COLO668 (cell line): ENCODE data around the gene WDR46.

Experiments used
- DNase-seq: peaks from one replicate; lab custom pipeline; 2025; ENCODE audit not compliant: unreplicated experiment; lab: John Stamatoyannopoulos, UW

The WDR46 gene, protein sequence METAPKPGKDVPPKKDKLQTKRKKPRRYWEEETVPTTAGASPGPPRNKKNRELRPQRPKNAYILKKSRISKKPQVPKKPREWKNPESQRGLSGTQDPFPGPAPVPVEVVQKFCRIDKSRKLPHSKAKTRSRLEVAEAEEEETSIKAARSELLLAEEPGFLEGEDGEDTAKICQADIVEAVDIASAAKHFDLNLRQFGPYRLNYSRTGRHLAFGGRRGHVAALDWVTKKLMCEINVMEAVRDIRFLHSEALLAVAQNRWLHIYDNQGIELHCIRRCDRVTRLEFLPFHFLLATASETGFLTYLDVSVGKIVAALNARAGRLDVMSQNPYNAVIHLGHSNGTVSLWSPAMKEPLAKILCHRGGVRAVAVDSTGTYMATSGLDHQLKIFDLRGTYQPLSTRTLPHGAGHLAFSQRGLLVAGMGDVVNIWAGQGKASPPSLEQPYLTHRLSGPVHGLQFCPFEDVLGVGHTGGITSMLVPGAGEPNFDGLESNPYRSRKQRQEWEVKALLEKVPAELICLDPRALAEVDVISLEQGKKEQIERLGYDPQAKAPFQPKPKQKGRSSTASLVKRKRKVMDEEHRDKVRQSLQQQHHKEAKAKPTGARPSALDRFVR

DNA sequence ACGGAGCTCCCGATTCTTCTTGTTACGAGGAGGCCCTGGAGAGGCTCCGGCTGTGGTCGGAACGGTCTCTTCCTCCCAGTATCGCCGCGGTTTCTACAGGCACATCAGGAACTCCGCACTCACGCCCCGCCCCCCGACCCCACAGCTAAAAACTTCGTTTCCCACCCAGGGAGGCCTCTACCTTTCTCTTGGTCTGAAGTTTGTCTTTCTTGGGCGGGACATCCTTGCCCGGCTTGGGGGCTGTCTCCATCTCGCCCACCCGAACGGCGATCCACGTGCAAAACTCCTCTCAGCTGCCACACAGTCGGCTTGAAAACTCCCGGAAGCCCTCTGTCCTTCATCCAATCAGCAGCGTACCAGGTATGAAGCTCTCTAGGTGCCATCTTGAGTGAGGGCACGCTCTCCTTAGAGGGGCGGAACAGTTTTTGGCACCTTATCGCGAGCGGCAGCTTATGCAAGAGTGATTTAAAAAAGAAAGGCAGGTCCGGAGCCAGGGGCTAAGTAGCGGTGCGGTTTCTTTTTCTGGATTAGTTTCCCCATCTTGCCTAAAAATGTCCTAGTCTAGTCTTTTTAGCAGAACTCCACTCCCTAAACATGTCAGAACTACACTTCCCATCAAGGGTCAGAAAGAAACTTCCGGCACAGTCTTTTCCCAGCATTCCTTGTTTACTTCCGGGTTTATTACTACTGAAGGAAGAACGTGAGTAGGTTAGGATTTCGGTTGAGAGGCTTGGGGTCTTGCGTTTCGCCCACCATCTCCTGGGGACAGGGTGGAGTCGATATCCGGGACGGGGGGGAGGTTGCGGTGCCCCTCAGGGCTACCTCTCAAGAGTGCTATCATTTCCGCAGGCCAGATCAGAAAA is at the start of gene WDR46, which contains the start of gene PFDN6:
Gene WDR46 (minus strand): TSS at position 319 of the 863 bp plus-strand sequence. CDS start 69 bp downstream, at position 250.
Gene PFDN6 (plus strand): TSS at position 681 of the 863 bp plus-strand sequence. CDS start 256 bp downstream, outside the sequence.
- DNase-seq = peak; percentile 60

DNA sequence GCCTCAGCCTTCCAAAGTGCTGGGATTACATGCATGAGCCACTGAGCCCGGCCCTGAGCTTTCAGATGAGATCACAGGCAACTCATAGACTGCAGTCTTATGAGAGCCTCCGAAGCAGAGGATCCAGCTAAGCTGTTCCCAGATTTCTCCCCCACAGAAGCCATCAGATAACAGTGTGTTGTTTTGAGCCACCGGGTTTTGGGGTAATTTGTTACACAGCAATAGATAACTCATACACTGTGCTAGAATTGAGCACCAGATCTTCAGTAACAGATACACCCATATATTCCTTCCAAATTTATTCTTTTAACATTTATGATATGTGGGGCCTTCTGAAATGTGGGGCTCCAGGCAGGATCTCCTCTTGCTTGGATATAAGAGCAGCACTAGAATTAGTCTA is 47.5 kb upstream of the WDR46 start:
- DNase-seq = no peak

DNA sequence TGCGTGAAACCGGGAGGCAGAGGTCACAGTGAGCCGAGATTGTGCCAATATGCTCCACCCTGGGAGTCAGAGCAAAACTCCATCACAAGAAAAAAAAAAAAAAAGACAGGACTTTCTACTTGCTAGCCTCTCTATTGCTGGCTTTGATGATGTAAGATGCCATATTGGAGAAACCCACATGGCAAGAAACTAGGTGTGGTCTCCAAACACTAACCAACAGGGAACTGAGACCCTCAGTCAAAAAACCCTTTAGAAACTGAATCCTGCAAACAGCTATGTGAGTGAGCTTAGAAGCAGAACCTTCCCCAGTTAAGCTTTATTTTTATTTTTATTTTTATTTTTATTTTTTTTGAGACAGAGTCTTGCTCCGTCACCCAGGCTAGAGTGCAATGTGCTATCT is 46.9 kb upstream of the WDR46 start:
- DNase-seq = no peak

DNA sequence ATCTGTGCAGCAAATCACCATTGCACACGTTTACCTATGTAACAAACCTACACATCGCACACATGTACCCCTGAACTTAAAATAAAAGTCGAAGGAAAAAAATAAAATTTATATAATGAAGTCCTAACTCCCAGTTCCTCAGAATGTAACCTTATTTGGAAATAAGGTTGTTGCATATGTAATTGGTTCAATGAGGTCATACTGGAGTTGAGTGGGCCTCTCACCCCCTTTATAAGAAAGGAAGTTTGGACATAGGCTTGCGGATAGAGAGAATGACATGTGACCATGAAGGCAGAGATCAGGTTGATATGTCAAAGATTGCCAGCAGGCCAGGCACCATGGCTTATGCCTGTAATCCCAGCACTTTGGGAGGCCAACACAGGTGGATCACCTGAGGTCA is 44.6 kb upstream of the WDR46 start:
- no peak for DNase-seq

DNA sequence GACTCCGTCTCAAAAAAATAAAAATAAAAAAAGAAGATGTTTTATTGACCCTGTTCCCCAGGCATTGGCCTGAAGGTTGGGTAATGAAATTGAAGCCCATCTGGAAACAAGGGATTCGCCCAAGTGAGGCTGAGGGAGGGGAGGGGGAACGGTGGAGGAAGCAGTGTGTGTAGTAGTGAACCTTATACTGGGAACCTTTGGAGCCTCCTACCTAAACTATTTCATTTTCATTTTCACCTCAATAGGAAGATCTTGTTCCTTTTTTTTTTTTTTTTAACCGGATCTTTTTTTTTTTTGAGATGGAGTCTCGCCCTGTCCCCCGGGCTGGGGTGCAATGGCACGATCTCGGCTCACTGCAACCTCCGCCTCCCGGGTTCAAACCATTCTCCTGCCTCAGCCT is 41.7 kb upstream of the WDR46 start:
- no peak for DNase-seq

DNA sequence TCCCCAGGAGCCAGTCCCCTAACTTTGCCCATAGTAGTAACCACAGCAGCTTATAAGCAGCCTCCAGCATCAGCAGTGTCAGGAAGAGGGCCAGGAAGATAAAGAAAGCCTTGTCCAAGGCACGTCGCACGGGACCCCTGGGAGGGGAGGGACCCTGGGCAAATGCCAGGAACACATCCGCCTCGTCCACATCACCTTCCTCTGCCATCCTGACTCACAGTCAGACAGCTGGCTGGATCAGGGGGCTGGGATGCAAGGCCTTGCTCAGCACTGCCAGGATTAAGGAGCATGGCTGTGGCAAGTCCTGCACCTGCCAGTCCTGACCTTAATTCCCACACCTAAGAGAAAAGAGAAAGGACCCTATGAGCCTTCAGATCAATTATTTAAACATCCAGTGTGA is 40.0 kb upstream of the WDR46 start:
- no peak for DNase-seq

DNA sequence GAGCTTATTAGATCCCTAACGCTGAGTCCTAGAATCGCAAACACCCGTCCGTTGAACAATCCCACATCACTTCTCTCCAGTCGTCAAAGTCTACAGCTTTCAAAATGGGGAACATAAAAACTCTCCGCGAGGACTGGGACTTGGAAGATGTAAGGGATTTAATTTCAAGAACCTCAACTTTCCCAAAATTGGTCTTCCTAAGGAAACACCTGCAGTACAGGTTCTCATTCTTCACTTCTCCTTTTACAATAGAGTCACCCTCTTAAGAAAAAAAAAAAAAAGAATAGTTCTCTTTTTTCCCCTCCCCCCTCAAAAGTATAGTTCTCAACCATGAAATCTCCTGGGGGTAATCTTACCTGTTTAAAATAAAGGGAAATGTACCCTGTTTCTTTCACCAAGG is 35.1 kb upstream of the WDR46 start:
- DNase-seq = no peak

DNA sequence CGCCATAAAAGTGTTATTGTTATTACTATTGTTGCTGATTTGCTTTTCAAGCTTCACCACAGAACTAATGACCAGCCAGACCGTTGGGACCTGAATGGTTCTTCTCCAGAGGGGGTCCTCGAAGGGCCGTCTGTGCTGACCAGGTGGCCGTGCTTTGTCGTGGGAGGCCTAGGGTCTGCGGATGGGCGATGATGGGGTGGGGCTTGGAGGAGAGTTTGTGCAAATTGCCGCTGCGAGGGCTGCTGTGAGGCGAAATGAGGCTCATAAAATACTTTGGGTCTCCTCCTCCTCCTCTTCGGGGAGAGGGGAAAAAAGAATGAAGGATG is 34.5 kb upstream of the WDR46 start:
- DNase-seq = no peak

DNA sequence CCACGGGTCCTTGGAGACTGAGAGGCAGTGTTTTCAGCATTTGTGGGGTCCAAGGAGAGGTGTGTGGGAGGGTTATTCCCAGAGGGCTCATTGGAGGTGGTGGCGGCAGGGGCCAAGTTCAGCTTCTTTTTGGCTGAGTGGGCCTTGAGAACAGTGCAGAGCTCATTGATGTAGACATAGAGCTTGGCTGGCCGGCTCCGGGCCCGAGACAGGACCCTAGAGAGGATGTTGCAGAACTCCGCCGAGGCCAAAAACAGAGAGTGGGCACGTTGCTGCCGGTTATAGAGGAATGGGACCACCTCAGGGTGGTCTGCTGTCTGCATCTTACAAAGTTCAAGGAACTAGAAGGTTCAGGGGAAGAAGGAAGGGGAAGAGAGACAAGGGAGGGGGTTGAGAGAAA is 32.2 kb upstream of the WDR46 start:
- DNase-seq = no peak

DNA sequence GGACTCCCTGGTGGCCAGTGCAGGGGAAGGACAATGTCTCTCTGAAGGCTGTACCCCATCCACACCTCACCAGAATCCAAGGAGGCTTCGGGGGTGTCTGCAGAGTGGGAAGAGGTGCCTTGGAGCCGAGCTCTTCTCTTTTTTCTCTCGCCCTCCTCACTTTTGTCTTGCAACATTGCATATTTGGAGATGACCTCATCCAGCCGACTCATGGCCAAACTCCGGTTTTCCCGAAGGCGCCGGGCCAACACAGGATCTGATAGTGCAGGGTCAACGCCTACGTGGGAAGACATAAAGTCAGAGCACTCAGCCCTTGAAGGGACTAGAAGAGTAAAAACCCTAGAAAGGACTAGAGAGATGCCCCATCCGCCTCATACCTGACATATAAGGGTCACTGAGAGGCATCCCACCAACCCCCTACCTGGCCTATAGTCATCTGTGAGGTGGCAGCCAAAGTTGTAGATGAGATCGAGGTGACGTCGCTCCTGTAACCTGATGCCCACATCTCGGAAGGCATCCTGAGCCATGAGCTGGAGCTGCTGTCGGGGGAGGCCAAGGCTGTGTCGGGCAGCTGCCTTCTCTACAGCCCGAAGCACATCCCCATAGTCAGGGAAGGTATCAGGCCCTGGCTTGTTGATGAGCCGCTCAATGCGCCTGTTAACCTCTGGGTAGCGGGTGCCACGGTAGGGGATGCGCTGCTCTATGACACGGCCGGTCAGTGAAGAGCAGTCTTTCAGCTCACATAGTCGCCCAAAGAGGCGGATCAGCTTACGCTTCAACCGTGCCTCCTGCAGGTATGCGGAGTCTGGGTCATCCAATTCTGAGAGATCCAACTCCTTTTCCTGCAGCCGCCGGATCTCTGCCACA is 31.5 kb upstream of the WDR46 start:
- peak; percentile 17 for DNase-seq

DNA sequence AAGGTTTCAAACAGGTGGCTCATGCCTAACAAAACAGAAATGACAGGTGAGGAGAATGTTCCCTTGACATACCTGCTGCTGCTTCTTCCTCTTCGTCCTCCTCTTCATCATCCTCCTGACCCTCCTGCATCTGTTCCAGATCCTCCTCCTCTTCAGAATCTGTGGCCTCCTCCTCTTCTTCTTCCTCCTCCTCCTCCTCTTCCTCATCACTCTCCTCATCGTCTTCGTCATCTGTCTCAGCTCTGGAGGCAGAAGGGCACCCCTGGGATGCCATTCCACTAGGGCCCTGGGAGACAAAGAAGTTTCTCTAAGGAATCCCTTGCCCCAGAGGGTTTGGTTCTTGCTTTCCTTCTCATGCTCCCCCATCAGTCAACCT is 30.9 kb upstream of the WDR46 start:
- no peak for DNase-seq

DNA sequence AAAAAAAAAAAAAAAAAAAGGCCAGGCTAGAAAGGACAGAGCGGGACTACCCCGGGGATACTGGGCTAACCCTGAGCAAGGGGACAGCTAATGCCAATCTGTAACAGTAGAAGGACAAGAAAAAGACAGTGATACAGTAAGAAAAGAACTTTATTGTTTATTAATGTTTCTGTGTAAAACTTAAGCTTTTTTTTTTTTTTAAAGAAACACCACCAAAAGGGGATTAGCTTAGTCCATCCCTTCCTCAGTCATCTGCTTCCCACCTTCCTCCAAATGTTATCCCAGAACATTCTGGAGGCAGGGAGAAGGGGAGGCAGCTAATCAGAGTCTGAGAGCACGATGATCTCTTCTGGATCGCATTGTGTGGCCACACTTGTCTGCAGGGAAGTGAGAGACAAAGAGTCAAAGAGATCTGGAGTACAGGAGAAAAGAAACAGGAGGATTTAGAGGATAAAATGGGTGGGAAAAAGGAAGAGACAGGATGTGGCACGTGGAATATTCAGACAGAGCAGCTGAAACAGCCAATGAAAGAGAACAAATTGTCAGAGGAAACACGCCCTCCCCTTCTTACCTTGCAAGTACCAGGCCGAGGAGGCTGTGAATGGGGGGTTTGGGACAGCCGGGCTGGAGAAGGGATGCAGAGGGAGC is 29.5 kb upstream of the WDR46 start:
- no peak for DNase-seq

DNA sequence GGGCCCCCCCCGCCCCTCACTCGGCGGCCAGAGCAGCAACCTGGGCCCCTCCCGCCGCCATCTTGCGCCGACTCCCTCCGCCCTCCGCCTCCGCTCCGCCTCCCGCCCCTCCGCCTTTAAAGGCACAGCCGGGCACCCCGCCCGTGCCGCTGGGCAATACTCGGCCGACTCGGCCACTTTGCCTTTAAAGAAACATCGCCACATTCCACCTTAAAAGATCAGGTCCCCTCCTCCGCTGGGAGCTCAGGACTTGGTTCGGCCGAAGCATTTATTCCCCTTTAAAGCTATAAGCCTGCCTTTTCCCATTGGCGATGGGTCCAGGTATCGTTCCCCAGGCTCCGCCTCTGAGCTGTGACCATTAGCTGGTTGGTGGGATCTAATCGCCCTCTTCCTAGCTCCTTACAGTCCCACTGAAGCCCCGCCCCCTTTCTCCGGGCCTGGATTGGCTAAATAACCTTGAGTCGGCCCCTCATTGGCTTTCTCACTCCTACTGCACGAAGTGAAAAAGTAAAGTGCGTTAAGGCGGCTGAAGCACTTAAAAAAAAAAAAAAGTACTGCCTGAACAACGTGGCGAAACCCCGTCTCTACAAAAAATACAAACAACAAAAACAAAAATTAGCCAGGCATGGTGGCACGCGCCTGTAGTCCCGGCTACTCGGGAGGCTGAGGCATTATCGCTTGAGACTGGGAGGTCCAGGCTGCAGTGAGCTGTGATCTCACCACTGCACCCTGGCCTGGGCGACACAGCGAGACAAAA is 28.8 kb upstream of the WDR46 start, which contains the start of gene ZBTB22:
Gene ZBTB22 (minus strand): TSS at position 76 of the 757 bp plus-strand sequence. CDS start 828 bp downstream, outside the sequence.
- peak; percentile 85 for DNase-seq

DNA sequence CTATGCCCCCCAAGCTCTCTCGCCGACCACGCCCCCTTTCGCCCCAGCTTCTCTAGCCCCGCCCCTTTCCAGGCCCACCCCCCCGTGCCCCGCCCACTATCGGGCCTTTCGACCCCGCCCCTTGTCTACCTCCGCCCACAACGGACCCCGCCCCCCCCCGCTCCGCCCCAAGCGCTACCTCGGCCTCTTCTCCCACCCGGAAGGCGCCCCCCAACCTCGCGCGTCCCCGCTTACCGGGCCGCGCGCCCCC is 28.3 kb upstream of the WDR46 start:
- peak; percentile 65 for DNase-seq

DNA sequence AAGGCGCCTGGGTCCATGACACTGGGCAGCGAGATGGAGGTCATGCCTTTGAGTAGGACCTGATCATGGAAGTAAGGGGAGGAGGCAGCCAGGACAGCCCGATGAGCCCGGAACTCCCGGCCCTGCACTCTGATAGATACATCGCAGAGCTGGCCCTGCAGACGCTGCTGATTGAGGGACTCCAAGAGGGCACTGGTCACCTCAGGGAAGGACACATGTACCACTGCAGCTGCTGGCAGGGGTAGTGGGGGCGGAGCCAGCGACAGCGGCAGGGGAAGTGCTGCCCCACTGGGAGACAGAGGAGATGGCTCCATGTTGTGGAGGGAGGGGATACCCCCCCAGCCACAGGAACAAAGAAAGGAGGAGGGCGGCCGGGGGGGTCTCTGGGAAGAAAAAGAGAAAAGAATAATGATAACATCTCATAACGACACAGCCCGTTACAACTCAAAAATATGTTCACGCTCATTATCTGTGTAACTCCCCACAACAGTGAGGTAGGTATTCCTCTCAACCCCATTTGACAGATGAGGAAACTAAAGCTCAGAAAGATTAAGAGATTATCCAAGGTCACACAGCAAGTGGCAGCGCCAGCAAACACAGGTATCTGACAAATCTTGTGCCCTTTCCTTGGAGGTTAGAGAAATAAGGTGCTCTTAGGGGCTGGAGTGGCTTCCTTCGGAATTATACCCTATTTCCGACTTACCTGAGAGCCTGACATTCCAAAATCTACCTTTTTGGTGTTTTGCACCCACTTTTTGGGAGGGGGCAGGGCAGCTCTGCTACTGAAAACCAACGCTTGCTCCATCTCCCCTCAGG is 27.8 kb upstream of the WDR46 start:
- DNase-seq = no peak

DNA sequence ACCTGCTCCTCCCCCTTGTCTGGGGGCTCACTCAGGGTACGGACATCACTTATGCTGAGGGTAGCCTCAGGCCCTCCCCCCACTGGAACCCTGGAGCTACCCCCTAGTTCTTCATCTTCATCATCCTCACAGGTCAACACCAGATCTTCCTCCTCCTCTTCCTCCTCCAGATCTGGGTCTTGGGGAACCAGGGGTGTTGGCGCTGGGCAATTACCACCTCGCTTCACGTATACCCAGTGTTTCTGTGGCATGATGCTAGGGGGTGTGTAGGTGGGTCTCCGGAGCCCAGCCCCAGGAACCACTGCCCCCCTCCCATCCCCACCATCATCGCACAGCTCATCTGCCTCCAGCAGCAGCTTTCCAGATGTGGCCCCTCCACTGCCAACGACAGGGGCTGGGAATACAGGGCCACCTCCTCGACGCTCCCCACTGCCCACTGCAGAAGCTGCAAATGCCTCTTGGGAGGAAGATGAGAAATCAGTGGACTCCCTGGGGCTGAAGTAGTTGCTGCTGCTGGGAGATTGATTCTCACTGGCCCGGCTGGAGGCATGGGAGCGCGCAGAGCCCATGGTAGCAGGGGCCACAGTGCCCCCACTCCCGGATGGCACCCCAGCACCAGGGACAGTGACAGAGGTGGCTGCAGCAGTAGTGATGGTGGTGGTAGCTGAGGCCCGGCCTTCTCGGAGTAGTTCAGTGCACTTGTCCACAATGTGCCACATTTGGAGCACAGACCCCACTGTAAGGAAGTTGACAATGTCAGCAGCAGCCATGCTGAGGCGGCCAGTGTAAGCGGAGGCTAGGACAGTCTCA is 27.0 kb upstream of the WDR46 start:
- no peak for DNase-seq

DNA sequence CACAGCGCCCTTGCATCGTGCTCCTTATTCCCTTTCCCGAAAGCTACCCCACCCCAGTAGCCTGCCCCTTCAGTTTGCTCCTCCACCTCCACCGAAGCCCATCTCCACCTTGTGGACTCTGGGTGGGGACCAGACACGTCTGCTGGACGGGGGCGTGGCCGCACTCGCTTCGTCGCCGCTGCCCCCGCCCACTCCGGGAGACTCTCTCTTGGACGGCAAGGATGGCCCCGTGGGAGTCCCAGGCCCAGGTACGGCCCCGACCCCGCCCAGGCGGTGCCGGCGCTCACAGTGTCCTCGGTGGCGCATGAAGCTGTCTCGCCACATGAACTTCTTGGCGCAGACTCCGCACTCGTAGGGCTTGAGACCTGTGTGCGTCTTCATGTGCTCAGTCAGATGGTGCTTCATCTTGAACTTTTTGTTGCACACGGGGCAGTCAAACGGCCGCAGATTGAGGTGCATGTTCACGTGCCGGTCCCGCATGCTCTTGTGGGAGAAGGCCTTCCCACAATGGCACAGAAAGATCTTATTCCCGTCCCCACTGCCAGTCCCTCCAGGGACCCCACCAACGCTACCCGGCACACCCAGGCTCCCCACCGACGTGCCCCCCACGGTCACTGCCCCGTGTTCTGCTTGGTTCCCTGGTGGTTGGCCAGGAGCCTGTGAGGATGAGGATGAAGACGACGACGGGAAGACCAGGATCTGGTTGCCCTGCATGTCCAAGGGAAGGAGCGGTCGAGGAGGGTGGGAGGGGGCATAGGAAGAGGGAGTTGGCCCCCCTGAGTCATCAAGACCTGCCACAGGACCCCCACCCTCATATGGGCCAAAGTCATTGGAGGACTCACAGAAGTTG is 26.1 kb upstream of the WDR46 start:
- peak; percentile 48 for DNase-seq
